ENCODE measurements around the gene PAXX.
"Not testable (repeated sequence)": the region's sequence is repeated elsewhere in the genome, so short reads cannot be mapped to it uniquely, and the experiment has no call there.

Gene PAXX

DNA sequence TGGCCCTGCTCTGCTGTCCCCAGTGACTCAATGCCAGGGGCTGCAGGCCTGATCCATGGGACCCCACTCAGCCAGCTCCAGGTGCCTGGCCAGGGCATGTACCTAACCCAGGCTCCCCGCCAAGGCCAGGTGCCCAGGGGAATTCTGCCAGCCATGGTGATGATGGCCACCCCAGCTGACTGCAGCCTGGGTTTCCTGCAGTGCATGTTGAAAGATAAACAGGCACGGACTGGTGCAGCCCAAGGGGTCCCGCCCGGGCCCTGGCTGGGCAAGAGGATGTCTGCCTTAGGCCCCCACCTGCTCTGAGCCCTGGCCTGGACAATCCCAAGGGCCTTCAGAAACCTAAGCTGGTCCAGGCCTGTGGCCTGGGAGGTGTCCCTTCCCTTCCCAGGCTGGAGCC lies 34.6 kb downstream of the PAXX start:
- no peak overlapping the region for H3K27ac ChIP-seq (ENCODE audit: low read length)
- peak overlapping the region; percentile 39 to 67 for H3K4me3 ChIP-seq (ENCODE audit: low read depth in 1 of 2, low read length in 2 of 2)
- no peaks in the 10 kb centered on the region for H3K27me3 ChIP-seq (ENCODE audit: low read depth, low read length)
- H3K9me3 ChIP-seq (ENCODE audit: control insufficient read depth in 1 of 2, low read length in 2 of 2): no peaks in the 10 kb centered on the region
- H3K36me3 ChIP-seq (ENCODE audit: control insufficient read depth in 1 of 2, insufficient read depth in 2 of 2, low read length in 2 of 2): no peaks in the 10 kb centered on the region
- H3K4me1 ChIP-seq (ENCODE audit: control insufficient read depth in 1 of 2, insufficient read depth in 2 of 2, low read length in 2 of 2): peaks cover 0 to 39% of the 10 kb centered on the region in 2 donors

- H3K9me3 ChIP-seq (ENCODE audit: control insufficient read depth in 1 of 2, low read length in 2 of 2): no peaks in the 10 kb centered on the region
- H3K4me1 ChIP-seq (ENCODE audit: control insufficient read depth in 1 of 2, insufficient read depth in 2 of 2, low read length in 2 of 2): peaks cover 0 to 39% of the 10 kb centered on the region in 2 donors
- H3K27ac ChIP-seq (ENCODE audit: low read length): no peak within 1 kb of the TSS
- H3K27me3 ChIP-seq (ENCODE audit: low read depth, low read length): no peaks in the 10 kb centered on the region
- H3K36me3 ChIP-seq (ENCODE audit: control insufficient read depth in 1 of 2, insufficient read depth in 2 of 2, low read length in 2 of 2): no peaks in the 10 kb centered on the region
- H3K4me3 ChIP-seq (ENCODE audit: low read depth in 1 of 2, low read length in 2 of 2): peak within 1 kb of the TSS; percentile 42 to 67
Measured at GRCh38 chr9:137027369-137028262, 35.4 kb downstream of the PAXX start, which contains the start of gene ABCA2. ABCA2 (minus strand) TSS chr9:137028237; CDS start chr9:137028140, 97 bp downstream.

- peak overlapping the region; percentile 42 to 59 for H3K4me3 ChIP-seq (ENCODE audit: low read depth in 1 of 2, low read length in 2 of 2)
- no peaks in the 10 kb centered on the region for H3K27me3 ChIP-seq (ENCODE audit: low read depth, low read length)
- H3K36me3 ChIP-seq (ENCODE audit: control insufficient read depth in 1 of 2, insufficient read depth in 2 of 2, low read length in 2 of 2): no peaks in the 10 kb centered on the region
- peaks cover 0 to 39% of the 10 kb centered on the region in 2 donors for H3K4me1 ChIP-seq (ENCODE audit: control insufficient read depth in 1 of 2, insufficient read depth in 2 of 2, low read length in 2 of 2)
- no peaks in the 10 kb centered on the region for H3K9me3 ChIP-seq (ENCODE audit: control insufficient read depth in 1 of 2, low read length in 2 of 2)
- H3K27ac ChIP-seq (ENCODE audit: low read length): no peak overlapping the region
Measured at GRCh38 chr9:137028263-137029057, 36.2 kb downstream of the PAXX start.

- no peaks in the 10 kb centered on the region for H3K36me3 ChIP-seq (ENCODE audit: control insufficient read depth in 1 of 2, insufficient read depth in 2 of 2, low read length in 2 of 2)
- no peaks in the 10 kb centered on the region for H3K9me3 ChIP-seq (ENCODE audit: control insufficient read depth in 1 of 2, low read length in 2 of 2)
- H3K4me3 ChIP-seq (ENCODE audit: low read depth in 1 of 2, low read length in 2 of 2): peak overlapping the region; percentile 42 to 59
- peaks cover 0 to 39% of the 10 kb centered on the region in 2 donors for H3K4me1 ChIP-seq (ENCODE audit: control insufficient read depth in 1 of 2, insufficient read depth in 2 of 2, low read length in 2 of 2)
- H3K27me3 ChIP-seq (ENCODE audit: low read depth, low read length): no peaks in the 10 kb centered on the region
- H3K27ac ChIP-seq (ENCODE audit: low read length): no peak overlapping the region
Measured at GRCh38 chr9:137029058-137029936, 37.1 kb downstream of the PAXX start.

DNA sequence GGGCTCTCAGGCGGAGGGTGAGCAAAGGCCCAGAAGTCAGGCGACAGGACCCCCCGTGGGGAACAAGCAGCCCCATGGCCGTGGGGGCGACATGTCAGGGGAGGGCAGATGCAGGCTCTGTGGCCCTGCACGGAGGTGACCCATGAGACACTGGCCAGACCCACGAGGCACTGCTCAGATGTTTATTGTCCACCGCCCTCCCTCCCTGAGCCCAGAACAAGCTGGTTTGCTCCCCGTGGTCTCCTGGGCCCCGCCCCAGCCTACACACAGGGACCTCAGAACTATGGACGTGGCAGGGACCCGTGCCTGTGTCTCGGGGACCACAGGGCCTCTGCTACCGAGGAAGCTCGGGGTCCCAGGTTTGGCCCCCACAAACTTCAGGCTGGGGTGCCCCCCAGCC lies 37.8 kb downstream of the PAXX start:
- no peak overlapping the region for H3K27ac ChIP-seq (ENCODE audit: low read length)
- H3K4me3 ChIP-seq (ENCODE audit: low read depth in 1 of 2, low read length in 2 of 2): peak overlapping the region in 1 of 2 donors; percentile 48
- no peaks in the 10 kb centered on the region for H3K9me3 ChIP-seq (ENCODE audit: control insufficient read depth in 1 of 2, low read length in 2 of 2)
- H3K4me1 ChIP-seq (ENCODE audit: control insufficient read depth in 1 of 2, insufficient read depth in 2 of 2, low read length in 2 of 2): peaks cover 0 to 44% of the 10 kb centered on the region in 2 donors
- no peaks in the 10 kb centered on the region for H3K27me3 ChIP-seq (ENCODE audit: low read depth, low read length)
- H3K36me3 ChIP-seq (ENCODE audit: control insufficient read depth in 1 of 2, insufficient read depth in 2 of 2, low read length in 2 of 2): no peaks in the 10 kb centered on the region

- no peaks in the 10 kb centered on the region for H3K36me3 ChIP-seq (ENCODE audit: control insufficient read depth in 1 of 2, insufficient read depth in 2 of 2, low read length in 2 of 2)
- H3K9me3 ChIP-seq (ENCODE audit: control insufficient read depth in 1 of 2, low read length in 2 of 2): no peaks in the 10 kb centered on the region
- H3K27ac ChIP-seq (ENCODE audit: low read length): no peak overlapping the region
- H3K4me3 ChIP-seq (ENCODE audit: low read depth in 1 of 2, low read length in 2 of 2): peak overlapping the region in 1 of 2 donors; percentile 48
- H3K27me3 ChIP-seq (ENCODE audit: low read depth, low read length): no peaks in the 10 kb centered on the region
- peaks cover 0 to 45% of the 10 kb centered on the region in 2 donors for H3K4me1 ChIP-seq (ENCODE audit: control insufficient read depth in 1 of 2, insufficient read depth in 2 of 2, low read length in 2 of 2)
Measured at GRCh38 chr9:137030538-137031527, 38.6 kb downstream of the PAXX start.

GRCh38 chr9:137031904-137032640 lies 39.9 kb downstream of the PAXX start, which contains the start of gene FUT7:
FUT7 (minus strand) TSS chr9:137032088; CDS start chr9:137031991, 97 bp downstream.
- Histone ChIP-seq H3K4me1 (ENCODE audit: control insufficient read depth in 1 of 2, insufficient read depth in 2 of 2, low read length in 2 of 2) (peaks cover 0 to 32% of the 10 kb centered on the region in 2 donors), H3K36me3 (ENCODE audit: control insufficient read depth in 1 of 2, insufficient read depth in 2 of 2, low read length in 2 of 2) (no peaks in the 10 kb centered on the region), H3K4me3 (ENCODE audit: low read depth in 1 of 2, low read length in 2 of 2) (peak within 1 kb of the TSS in 1 of 2 donors; percentile 48), H3K9me3 (ENCODE audit: control insufficient read depth in 1 of 2, low read length in 2 of 2) (no peaks in the 10 kb centered on the region), H3K27ac (ENCODE audit: low read length) (no peak within 1 kb of the TSS), H3K27me3 (ENCODE audit: low read depth, low read length) (no peaks in the 10 kb centered on the region)

DNA sequence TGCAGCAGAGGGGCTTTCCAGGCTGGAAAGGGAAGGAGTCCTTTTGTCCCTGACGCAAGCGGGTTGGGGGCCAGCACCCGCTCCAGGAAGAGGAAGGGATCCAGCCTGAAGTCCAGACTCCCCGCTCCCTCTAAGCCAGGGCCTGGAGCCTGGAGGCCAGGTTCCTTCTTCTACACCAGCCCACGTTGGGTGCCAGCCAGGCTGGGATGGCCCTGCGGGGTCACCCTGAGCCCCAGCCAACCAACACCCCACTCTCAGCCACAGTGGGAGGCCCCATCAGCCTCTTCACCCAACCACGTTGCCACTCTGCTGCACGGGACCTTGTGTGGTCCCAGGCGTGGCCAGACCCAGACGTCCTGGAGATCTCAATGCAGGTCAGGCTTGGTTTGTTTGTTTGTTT lies 40.6 kb downstream of the PAXX start:
- Histone ChIP-seq H3K36me3 (ENCODE audit: control insufficient read depth in 1 of 2, insufficient read depth in 2 of 2, low read length in 2 of 2) (no peaks in the 10 kb centered on the region), H3K4me1 (ENCODE audit: control insufficient read depth in 1 of 2, insufficient read depth in 2 of 2, low read length in 2 of 2) (peaks cover 0 to 26% of the 10 kb centered on the region in 2 donors), H3K9me3 (ENCODE audit: control insufficient read depth in 1 of 2, low read length in 2 of 2) (no peaks in the 10 kb centered on the region), H3K4me3 (ENCODE audit: low read depth in 1 of 2, low read length in 2 of 2) (peak overlapping the region in 1 of 2 donors; percentile 38), H3K27me3 (ENCODE audit: low read depth, low read length) (no peaks in the 10 kb centered on the region), H3K27ac (ENCODE audit: low read length) (no peak overlapping the region)

DNA sequence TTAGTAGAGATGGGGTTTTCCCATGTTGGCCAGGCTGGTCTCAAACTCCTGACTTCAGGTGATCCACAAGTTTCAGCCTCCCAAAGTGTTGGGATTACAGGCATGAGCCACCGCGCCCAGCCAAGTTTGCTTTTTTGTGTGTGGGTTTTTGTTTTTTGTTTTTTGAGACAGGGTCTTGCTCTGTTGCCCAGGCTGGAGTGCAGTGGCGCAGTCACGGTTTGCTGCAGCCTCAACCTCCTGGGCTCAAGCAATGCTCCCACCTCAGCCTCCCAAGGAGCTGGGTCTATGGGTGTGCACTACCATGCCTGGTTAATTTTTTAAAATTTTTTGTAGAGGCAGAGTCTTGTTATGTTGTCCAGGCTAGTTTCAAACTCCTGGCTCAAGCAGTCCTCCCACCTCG lies 41.3 kb downstream of the PAXX start:
- H3K27me3 ChIP-seq (ENCODE audit: low read depth, low read length); H3K27ac ChIP-seq (ENCODE audit: low read length); H3K9me3 ChIP-seq (ENCODE audit: control insufficient read depth in 1 of 2, low read length in 2 of 2); H3K36me3 ChIP-seq (ENCODE audit: control insufficient read depth in 1 of 2, insufficient read depth in 2 of 2, low read length in 2 of 2): not testable (repeated sequence)
- H3K4me1 ChIP-seq (ENCODE audit: control insufficient read depth in 1 of 2, insufficient read depth in 2 of 2, low read length in 2 of 2): peaks cover 0 to 24% of the 10 kb centered on the region in 2 donors
- peak overlapping the region in 1 of 2 donors; percentile 38 for H3K4me3 ChIP-seq (ENCODE audit: low read depth in 1 of 2, low read length in 2 of 2)
